ENCODE results near the gene SERGEF.

DNA sequence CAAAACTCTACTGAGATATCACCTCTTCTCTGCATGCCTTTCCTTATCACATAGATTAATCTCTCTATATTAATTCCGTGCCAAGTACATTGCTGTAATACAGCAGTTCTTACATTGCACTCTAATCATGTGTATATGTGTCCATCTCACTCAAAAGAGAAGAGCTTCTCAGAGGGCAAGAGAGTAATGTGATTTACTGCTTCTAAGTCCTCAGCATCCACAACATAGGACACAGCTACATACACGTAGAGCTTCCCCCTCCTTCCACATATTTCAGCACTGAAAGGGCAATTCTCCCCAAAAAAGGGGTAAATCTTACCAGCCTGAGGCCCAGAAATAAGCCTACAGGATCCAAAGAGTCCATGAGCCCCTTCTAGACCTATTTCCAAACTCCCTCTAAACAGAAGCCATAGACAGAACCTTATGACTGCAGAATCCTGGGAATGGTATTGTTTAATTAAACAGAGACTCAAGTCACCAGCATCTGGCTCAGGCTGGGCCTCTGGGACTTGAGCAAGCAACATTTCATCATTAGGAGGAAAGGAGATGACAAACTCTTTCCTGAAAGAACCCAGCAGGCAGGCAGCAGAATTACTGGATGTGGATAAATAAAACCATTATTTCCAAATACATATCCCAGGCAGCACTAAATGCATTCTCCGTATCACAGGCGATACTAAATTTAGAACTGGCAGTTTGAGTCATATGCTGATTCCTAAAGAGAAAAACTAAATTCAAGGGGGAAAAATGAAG lies 191.0 kb downstream of the SERGEF start:
- TF ChIP-seq HDAC6 (IDR thresholded peaks at IDR 0.05; ENCODE audit: low read depth, low read length) = no peak
- no peak for TF ChIP-seq ISL2 (CRISPR knock-in tag; IDR thresholded peaks at IDR 0.05)
- TF ChIP-seq, protein P1, sequence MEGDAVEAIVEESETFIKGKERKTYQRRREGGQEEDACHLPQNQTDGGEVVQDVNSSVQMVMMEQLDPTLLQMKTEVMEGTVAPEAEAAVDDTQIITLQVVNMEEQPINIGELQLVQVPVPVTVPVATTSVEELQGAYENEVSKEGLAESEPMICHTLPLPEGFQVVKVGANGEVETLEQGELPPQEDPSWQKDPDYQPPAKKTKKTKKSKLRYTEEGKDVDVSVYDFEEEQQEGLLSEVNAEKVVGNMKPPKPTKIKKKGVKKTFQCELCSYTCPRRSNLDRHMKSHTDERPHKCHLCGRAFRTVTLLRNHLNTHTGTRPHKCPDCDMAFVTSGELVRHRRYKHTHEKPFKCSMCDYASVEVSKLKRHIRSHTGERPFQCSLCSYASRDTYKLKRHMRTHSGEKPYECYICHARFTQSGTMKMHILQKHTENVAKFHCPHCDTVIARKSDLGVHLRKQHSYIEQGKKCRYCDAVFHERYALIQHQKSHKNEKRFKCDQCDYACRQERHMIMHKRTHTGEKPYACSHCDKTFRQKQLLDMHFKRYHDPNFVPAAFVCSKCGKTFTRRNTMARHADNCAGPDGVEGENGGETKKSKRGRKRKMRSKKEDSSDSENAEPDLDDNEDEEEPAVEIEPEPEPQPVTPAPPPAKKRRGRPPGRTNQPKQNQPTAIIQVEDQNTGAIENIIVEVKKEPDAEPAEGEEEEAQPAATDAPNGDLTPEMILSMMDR (CRISPR knock-in tag; IDR thresholded peaks at IDR 0.05) = no peak
- no peak for TF ChIP-seq GTF2F1 (IDR thresholded peaks at IDR 0.05; ENCODE audit: low read length)
- no peak for TF ChIP-seq SMARCE1 (IDR thresholded peaks at IDR 0.05; ENCODE audit: borderline replicate concordance)
